Measurements from ENCODE around the gene NPR2. TPM values are rescaled to one million over a fixed set of nuclear protein-coding genes. Genes with fewer than 3 reads are reported as not detected.

Gene NPR2
- total RNA-seq, 2 donors from 2014 or later, result 22.9 to 26.0 TPM

DNA sequence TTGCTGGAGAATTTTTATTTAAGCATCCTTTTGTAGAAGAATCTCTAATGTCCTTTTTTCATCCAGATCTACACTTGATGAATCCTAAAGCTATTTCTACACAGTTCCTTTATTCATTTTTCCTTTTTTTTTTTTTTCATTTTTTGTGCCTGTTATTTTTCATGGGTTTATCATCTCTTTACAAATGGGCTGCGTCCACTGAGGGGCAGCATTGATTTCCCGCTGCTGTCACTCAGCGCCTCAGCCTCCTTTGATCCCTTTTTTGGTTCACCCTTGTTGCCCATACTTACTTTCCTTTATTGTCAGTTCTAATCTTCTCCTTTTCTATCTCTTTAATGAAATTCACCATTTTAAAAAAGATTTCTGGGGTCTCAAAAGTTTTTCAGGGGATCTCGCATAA is 31.6 kb upstream of the NPR2 start:
- no peak for DNase-seq
- Histone ChIP-seq H3K27ac (ENCODE audit: low read depth, low read length) (no peak overlapping the region), H3K27me3 (ENCODE audit: control insufficient read depth, insufficient read depth, low read length, poor library complexity, severe bottlenecking) (no peaks in the 10 kb centered on the region), H3K9me3 (ENCODE audit: control insufficient read depth, low read length) (no peaks in the 10 kb centered on the region), H3K36me3 (ENCODE audit: control insufficient read depth, insufficient read depth, low read length) (peaks cover 11% of the 10 kb centered on the region), H3K4me3 (ENCODE audit: low read length) (no peak overlapping the region), H3K9ac (ENCODE audit: extremely low read depth, low read length, poor library complexity, severe bottlenecking) (no peak overlapping the region), H3K4me1 (ENCODE audit: control insufficient read depth, insufficient read depth, low read length) (no peaks in the 10 kb centered on the region)
- TF ChIP-seq, protein P1, sequence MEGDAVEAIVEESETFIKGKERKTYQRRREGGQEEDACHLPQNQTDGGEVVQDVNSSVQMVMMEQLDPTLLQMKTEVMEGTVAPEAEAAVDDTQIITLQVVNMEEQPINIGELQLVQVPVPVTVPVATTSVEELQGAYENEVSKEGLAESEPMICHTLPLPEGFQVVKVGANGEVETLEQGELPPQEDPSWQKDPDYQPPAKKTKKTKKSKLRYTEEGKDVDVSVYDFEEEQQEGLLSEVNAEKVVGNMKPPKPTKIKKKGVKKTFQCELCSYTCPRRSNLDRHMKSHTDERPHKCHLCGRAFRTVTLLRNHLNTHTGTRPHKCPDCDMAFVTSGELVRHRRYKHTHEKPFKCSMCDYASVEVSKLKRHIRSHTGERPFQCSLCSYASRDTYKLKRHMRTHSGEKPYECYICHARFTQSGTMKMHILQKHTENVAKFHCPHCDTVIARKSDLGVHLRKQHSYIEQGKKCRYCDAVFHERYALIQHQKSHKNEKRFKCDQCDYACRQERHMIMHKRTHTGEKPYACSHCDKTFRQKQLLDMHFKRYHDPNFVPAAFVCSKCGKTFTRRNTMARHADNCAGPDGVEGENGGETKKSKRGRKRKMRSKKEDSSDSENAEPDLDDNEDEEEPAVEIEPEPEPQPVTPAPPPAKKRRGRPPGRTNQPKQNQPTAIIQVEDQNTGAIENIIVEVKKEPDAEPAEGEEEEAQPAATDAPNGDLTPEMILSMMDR (conservative IDR thresholded peaks at IDR 0.05), result no peak
- Mint-ChIP-seq H3K4me1 (peaks cover 8% of the 10 kb centered on the region), H3K36me3 (ENCODE audit: low read depth) (peaks cover 7% of the 10 kb centered on the region), H3K27me3 (ENCODE audit: insufficient read depth) (no peaks in the 10 kb centered on the region), H3K27ac (no peak overlapping the region), H3K9me3 (no peaks in the 10 kb centered on the region), H3K4me3 (no peak overlapping the region)
- WGBS, 2 experiments (ENCODE audit: insufficient coverage in 1 of 2, insufficient read length in 1 of 2), result 95 to 96% methylated on average over 4 of the region's 4 CpGs

DNA sequence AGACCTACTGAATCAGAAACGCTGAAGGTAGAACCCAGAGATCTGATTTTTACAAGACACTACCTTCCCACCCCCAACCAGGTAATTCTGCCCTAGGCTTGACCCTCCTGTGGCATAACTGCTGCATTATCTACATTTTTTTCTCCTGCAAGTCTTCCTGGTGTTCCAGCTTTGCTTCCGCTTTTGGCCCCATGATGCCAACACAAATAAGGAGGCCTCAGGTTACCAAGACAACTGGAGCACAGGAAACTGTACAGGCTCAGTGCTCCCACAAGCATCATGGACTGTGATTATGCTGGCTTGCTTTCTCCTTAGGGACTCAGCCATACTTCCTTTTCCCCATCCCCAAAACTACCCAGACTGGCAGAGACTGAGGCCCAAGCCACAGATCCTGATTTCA is 30.7 kb upstream of the NPR2 start:
- no peak overlapping the region for H3K4me3 Mint-ChIP-seq
- H3K27me3 Mint-ChIP-seq (ENCODE audit: insufficient read depth), result no peaks in the 10 kb centered on the region
- no peaks in the 10 kb centered on the region for H3K36me3 Mint-ChIP-seq (ENCODE audit: low read depth)

DNA sequence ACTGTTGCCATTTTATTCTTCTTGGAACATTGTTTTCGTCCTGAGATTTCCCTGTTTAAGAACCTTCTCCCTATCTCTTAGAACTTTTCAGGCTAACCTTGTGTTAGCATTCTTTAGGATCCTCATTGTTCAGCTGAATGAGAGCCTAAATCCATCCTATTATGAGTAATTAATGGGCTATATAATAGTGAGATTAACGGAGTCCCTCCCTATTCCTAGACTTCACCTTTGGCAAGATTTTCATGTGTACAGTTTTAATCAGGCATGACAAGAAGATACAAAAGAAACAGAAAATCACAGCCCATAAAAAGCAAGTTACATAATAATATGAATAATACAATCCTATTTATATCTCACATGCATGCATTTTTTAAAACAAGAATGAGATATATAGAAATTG is 28.2 kb upstream of the NPR2 start:
- Histone ChIP-seq H3K27ac (ENCODE audit: low read depth, low read length) (no peak overlapping the region), H3K4me1 (ENCODE audit: control insufficient read depth, insufficient read depth, low read length) (no peaks in the 10 kb centered on the region), H3K9me3 (ENCODE audit: control insufficient read depth, low read length) (no peaks in the 10 kb centered on the region), H3K9ac (ENCODE audit: extremely low read depth, low read length, poor library complexity, severe bottlenecking) (no peak overlapping the region), H3K36me3 (ENCODE audit: control insufficient read depth, insufficient read depth, low read length) (peaks cover 5% of the 10 kb centered on the region), H3K27me3 (ENCODE audit: control insufficient read depth, insufficient read depth, low read length, poor library complexity, severe bottlenecking) (no peaks in the 10 kb centered on the region), H3K4me3 (ENCODE audit: low read length) (no peak overlapping the region)
- WGBS, 2 experiments (ENCODE audit: insufficient coverage in 1 of 2, insufficient read length in 1 of 2), result 83% methylated on average over 2 of the region's 2 CpGs; no CpG with 5 or more reads in 1 of the 2 experiments
- TF ChIP-seq, protein P1 (conservative IDR thresholded peaks at IDR 0.05), result no peak
- Mint-ChIP-seq H3K4me1 (peaks cover under 1% of the 10 kb centered on the region), H3K36me3 (ENCODE audit: low read depth) (no peaks in the 10 kb centered on the region), H3K27me3 (ENCODE audit: insufficient read depth) (no peaks in the 10 kb centered on the region), H3K4me3 (no peak overlapping the region), H3K9me3 (no peaks in the 10 kb centered on the region), H3K27ac (no peak overlapping the region)
- DNase-seq, result no peak

More for the DNA sequence above, 30.7 kb upstream of the NPR2 start:
- Histone ChIP-seq H3K9me3 (ENCODE audit: control insufficient read depth, low read length) (no peaks in the 10 kb centered on the region), H3K4me3 (ENCODE audit: low read length) (no peak overlapping the region), H3K9ac (ENCODE audit: extremely low read depth, low read length, poor library complexity, severe bottlenecking) (no peak overlapping the region), H3K27ac (ENCODE audit: low read depth, low read length) (no peak overlapping the region), H3K4me1 (ENCODE audit: control insufficient read depth, insufficient read depth, low read length) (no peaks in the 10 kb centered on the region), H3K27me3 (ENCODE audit: control insufficient read depth, insufficient read depth, low read length, poor library complexity, severe bottlenecking) (no peaks in the 10 kb centered on the region), H3K36me3 (ENCODE audit: control insufficient read depth, insufficient read depth, low read length) (peaks cover 5% of the 10 kb centered on the region)
- Mint-ChIP-seq H3K27ac (no peak overlapping the region), H3K9me3 (no peaks in the 10 kb centered on the region), H3K4me1 (peaks cover 8% of the 10 kb centered on the region)
- TF ChIP-seq, protein P1 (conservative IDR thresholded peaks at IDR 0.05), result no peak
- no peak for DNase-seq
- WGBS, 2 experiments (ENCODE audit: insufficient coverage in 1 of 2, insufficient read length in 1 of 2), result 90 to 100% methylated on average over 1 to 2 of the region's 2 CpGs
